Activated CD4-positive, alpha-beta T cell treated with anti-CD3 and anti-CD28 coated beads for 48 hours (primary cell): ENCODE measurements around the gene CDC42SE2.

Experiments
- DNase-seq: peaks from one replicate; pipeline ENCODE4 v3.0.0-alpha.2; 2020

Gene CDC42SE2

GRCh38 chr5:131263648-131264450 lies at the start of gene CDC42SE2:
Gene CDC42SE2 (plus strand): TSS chr5:131264053. CDS start chr5:131359494, 95,441 bp downstream.
- peak; percentile 85 for DNase-seq

GRCh38 chr5:131214609-131215227 lies 49.1 kb upstream of the CDC42SE2 start:
- no peak for DNase-seq

GRCh38 chr5:131217791-131218190 lies 46.1 kb upstream of the CDC42SE2 start:
- no peak for DNase-seq

GRCh38 chr5:131218392-131218791 lies 45.5 kb upstream of the CDC42SE2 start:
- no peak for DNase-seq

GRCh38 chr5:131220566-131220965 lies 43.3 kb upstream of the CDC42SE2 start:
- no peak for DNase-seq

- no peak for DNase-seq
Observed at GRCh38 chr5:131221008-131221703, 42.7 kb upstream of the CDC42SE2 start.

GRCh38 chr5:131221888-131222287 lies 42.0 kb upstream of the CDC42SE2 start:
- no peak for DNase-seq

- DNase-seq, result no peak
Observed at GRCh38 chr5:131222731-131223130, 41.1 kb upstream of the CDC42SE2 start.

- DNase-seq, result no peak
Observed at GRCh38 chr5:131223751-131224386, 40.0 kb upstream of the CDC42SE2 start.

- no peak for DNase-seq
Observed at GRCh38 chr5:131224387-131225201, 39.3 kb upstream of the CDC42SE2 start.

GRCh38 chr5:131225282-131225974 lies 38.4 kb upstream of the CDC42SE2 start:
- no peak for DNase-seq

GRCh38 chr5:131226899-131227298 lies 37.0 kb upstream of the CDC42SE2 start:
- DNase-seq, result no peak

GRCh38 chr5:131228646-131229045 lies 35.2 kb upstream of the CDC42SE2 start:
- no peak for DNase-seq

GRCh38 chr5:131229623-131230022 lies 34.2 kb upstream of the CDC42SE2 start:
- DNase-seq, result no peak

- no peak for DNase-seq
Observed at GRCh38 chr5:131230406-131230805, 33.4 kb upstream of the CDC42SE2 start.

- DNase-seq, result no peak
Observed at GRCh38 chr5:131239686-131240085, 24.2 kb upstream of the CDC42SE2 start.

GRCh38 chr5:131242728-131243255 lies 21.1 kb upstream of the CDC42SE2 start:
- DNase-seq, result no peak

GRCh38 chr5:131245312-131245711 lies 18.5 kb upstream of the CDC42SE2 start:
- DNase-seq, result no peak

GRCh38 chr5:131245948-131246347 lies 17.9 kb upstream of the CDC42SE2 start:
- DNase-seq, result no peak

GRCh38 chr5:131246504-131246903 lies 17.3 kb upstream of the CDC42SE2 start:
- no peak for DNase-seq

GRCh38 chr5:131250751-131251475 lies 12.9 kb upstream of the CDC42SE2 start:
- no peak for DNase-seq
